Gastrocnemius medialis (tissue), 4 donors: ENCODE data around the gene PDE4D. TPM values are rescaled to one million over a fixed set of nuclear protein-coding genes. Genes with fewer than 3 reads are reported as not detected.

ENCODE experiments used
- ATAC-seq, 2 donors: fragments of 150-250 bp; one replicate each; pipeline ENCODE4 v1.9.1; 2016
- DNase-seq, 2 donors: peaks; one replicate each; pipeline ENCODE4 v3.0.0-alpha.2; 2019
- H3K27ac ChIP-seq, 4 donors: fragments of 200-600 bp; sonication (generic); 1 replicate in 1 of 4; 2 replicates in 3 of 4; pipeline ENCODE4 v1.5.1; 2016 to 2018; ENCODE audit warnings: mild to moderate bottlenecking in 2 of 4, moderate library complexity in 1 of 4
- H3K27me3 ChIP-seq, 3 donors: fragments of 200-600 bp; sonication (generic) in 2 of 3; 1 replicate in 1 of 3; 2 replicates in 2 of 3; pipeline versions ENCODE4 v1.5.1 to v1.6.0; 2016 to 2019; ENCODE audit warnings: mild to moderate bottlenecking in 1 of 3, moderate library complexity in 1 of 3
- H3K36me3 ChIP-seq, 2 donors: fragments of 200-600 bp; sonication (generic) in 1 of 2; one replicate each; pipeline ENCODE4 v1.5.1; 2017 to 2018
- H3K4me1 ChIP-seq, 2 donors: fragments of 200-600 bp; sonication (generic) in 1 of 2; one replicate each; pipeline ENCODE4 v1.5.1; 2016 to 2017; ENCODE audit warnings: mild to moderate bottlenecking in 2 of 2
- H3K4me3 ChIP-seq, 4 donors: fragments of 200-600 bp; sonication (generic) in 3 of 4; 1 replicate in 1 of 4; 2 replicates in 3 of 4; pipeline ENCODE4 v1.5.1; 2016 to 2019; ENCODE audit warnings: mild to moderate bottlenecking in 2 of 4
- H3K9me3 ChIP-seq, 3 donors: fragments of 200-600 bp; sonication (generic) in 2 of 3; 1 replicate in 1 of 3; 2 replicates in 2 of 3; pipeline ENCODE4 v1.5.1; 2016 to 2019
- POLR2A ChIP-seq, 2 donors: fragments of 450-650 bp; IDR thresholded peaks; one replicate each; pipeline ENCODE4 v1.6.1; 2017; ENCODE audit warnings: antibody characterized with exemption in 2 of 2, mild to moderate bottlenecking in 2 of 2, moderate library complexity in 2 of 2
- in situ Hi-C, 4 donors: fragments of 200-750 bp; cut with MboI; loops; one replicate each; pipeline versions ENCODE4 v1.15.0 to v1.8.0; 2017; ENCODE audit warnings: low sequenced_read_pairs in 4 of 4
- intact Hi-C: fragments of 100-400 bp; cut with DNase I; formaldehyde crosslinking; loops from one replicate; pipeline ENCODE4 v1.15.1; 2023; ENCODE audit warnings: low total_unique reads
- total RNA-seq, 4 donors: library from RNA; depleted of rRNA; stranded (reverse); fragments of >200 nt; gene quantifications; one replicate each; pipeline versions ENCODE4 v1.1.0 to v1.2.3, GENCODE V29; 2016
- TF ChIP-seq, protein P1 (sequence below), 5 experiments: fragments of 450-650 bp in 3 of 5; fragments of 200-600 bp in 2 of 5; sonication (generic) in 2 of 5; IDR thresholded peaks in 4 of 5; conservative IDR thresholded peaks in 1 of 5; 1 replicate in 4 of 5; 2 replicates in 1 of 5; pipeline ENCODE4 v1.5.1; 2016 to 2019; ENCODE audit warnings: antibody characterized with exemption in 5 of 5, mild to moderate bottlenecking in 3 of 5, moderate library complexity in 3 of 5

The PDE4D gene
- total RNA-seq, 4 donors from 2014 or later = 133 to 223 (median 185) TPM

DNA sequence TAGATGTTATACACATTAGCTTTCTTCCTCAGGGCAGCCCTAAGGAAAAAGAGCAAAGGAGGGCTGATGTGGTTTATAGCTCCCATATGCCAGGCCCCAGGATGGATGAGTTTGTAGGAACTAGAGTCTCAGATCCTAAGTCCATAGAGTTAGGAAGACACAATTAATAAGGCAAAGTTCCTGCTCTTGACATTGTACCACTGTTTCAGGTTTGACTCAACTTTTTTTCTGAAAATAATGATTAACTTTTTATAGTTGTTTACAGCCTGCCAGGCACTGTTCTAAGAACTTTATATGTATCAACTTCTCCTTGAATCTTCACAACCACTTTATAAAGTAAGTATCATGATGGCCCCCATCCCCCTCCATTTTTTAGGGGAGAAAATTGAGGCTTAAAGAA lies 339.5 kb downstream of the PDE4D start:
- peak overlapping the region; percentile 32 to 93 (median 61) for H3K27ac ChIP-seq
- DNase-seq (no peak), ATAC-seq (no peak)
- TF ChIP-seq, protein P1, sequence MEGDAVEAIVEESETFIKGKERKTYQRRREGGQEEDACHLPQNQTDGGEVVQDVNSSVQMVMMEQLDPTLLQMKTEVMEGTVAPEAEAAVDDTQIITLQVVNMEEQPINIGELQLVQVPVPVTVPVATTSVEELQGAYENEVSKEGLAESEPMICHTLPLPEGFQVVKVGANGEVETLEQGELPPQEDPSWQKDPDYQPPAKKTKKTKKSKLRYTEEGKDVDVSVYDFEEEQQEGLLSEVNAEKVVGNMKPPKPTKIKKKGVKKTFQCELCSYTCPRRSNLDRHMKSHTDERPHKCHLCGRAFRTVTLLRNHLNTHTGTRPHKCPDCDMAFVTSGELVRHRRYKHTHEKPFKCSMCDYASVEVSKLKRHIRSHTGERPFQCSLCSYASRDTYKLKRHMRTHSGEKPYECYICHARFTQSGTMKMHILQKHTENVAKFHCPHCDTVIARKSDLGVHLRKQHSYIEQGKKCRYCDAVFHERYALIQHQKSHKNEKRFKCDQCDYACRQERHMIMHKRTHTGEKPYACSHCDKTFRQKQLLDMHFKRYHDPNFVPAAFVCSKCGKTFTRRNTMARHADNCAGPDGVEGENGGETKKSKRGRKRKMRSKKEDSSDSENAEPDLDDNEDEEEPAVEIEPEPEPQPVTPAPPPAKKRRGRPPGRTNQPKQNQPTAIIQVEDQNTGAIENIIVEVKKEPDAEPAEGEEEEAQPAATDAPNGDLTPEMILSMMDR (IDR thresholded peaks at IDR 0.05 in 4 of 5, conservative IDR thresholded peaks at IDR 0.05 in 1 of 5) = no peak
- TF ChIP-seq POLR2A (IDR thresholded peaks at IDR 0.05) = no peak
- H3K36me3 ChIP-seq = no peaks in the 10 kb centered on the region
- no peak overlapping the region for H3K4me3 ChIP-seq
- no peaks in the 10 kb centered on the region for H3K27me3 ChIP-seq
- peaks cover 28 to 63% of the 10 kb centered on the region in 2 donors for H3K4me1 ChIP-seq
- H3K9me3 ChIP-seq = no peaks in the 10 kb centered on the region
- intact Hi-C loops (no loop called here), in situ Hi-C loops (no loop called here)

DNA sequence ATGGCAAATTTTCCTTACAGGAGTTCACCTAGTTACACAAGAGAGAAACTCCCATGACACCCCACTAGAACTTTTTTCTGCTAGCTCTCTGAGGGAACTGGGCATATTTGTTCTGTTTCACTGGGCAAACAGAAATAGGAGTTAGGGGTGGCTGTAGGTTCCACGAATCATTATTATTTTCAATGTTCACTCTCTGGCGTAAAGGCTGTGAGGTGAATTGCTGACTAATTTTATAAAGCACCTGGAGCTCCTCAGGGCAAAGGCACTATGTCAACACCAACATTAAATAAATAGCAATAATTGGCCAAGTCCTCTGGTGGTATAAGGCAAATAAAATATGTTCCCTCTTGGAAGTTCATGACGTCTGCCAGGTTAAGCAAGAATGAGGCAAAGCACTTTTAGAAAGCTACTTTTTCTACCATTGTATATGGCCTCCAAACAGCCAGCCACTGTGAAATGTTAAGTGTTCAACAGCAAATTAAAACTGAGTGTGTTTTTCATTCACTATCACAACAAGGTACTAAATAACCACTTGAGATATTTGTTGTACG lies 344.6 kb downstream of the PDE4D start:
- Histone ChIP-seq H3K36me3 (no peaks in the 10 kb centered on the region), H3K4me1 (peaks cover 39 to 66% of the 10 kb centered on the region in 2 donors), H3K27me3 (no peaks in the 10 kb centered on the region), H3K27ac (peak overlapping the region; percentile 87 to 93 (median 91)), H3K4me3 (no peak overlapping the region), H3K9me3 (no peaks in the 10 kb centered on the region)
- intact Hi-C loops (no loop called here), in situ Hi-C loops (no loop called here)
- DNase-seq (no peak), ATAC-seq (no peak)
- no peak for TF ChIP-seq POLR2A (IDR thresholded peaks at IDR 0.05)
- TF ChIP-seq, protein P1 (IDR thresholded peaks at IDR 0.05 in 4 of 5, conservative IDR thresholded peaks at IDR 0.05 in 1 of 5) = no peak

DNA sequence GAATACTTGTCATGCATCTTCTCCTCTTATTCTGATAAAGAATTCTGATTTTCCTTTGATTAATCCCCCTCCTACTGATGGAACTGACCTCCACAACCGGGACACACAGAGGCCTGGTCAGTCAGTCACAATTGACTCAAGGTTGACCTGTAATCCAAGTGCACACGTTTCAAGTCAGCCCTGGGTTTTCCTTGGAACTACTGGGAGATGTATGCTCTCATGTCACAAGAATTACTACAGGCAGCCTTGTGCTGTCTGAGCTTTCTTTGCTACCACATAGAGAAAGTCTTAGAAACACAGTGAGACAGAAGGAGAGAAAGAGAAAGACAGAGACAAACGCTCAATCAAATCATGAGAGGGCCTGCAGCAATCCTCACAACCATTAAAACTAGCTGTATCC lies 345.8 kb downstream of the PDE4D start:
- ATAC-seq = no peak
- no peaks in the 10 kb centered on the region for H3K36me3 ChIP-seq
- intact Hi-C loops (no loop called here), in situ Hi-C loops (no loop called here)
- TF ChIP-seq POLR2A (IDR thresholded peaks at IDR 0.05) = no peak
- TF ChIP-seq, protein P1 (IDR thresholded peaks at IDR 0.05 in 4 of 5, conservative IDR thresholded peaks at IDR 0.05 in 1 of 5) = no peak
- peak overlapping the region; percentile 87 to 93 (median 91) for H3K27ac ChIP-seq
- peak in 1 of 2 donors; percentile 26 for DNase-seq
- no peaks in the 10 kb centered on the region for H3K9me3 ChIP-seq
- H3K4me1 ChIP-seq = peaks cover 45 to 72% of the 10 kb centered on the region in 2 donors
- H3K4me3 ChIP-seq = no peak overlapping the region
- H3K27me3 ChIP-seq = no peaks in the 10 kb centered on the region

DNA sequence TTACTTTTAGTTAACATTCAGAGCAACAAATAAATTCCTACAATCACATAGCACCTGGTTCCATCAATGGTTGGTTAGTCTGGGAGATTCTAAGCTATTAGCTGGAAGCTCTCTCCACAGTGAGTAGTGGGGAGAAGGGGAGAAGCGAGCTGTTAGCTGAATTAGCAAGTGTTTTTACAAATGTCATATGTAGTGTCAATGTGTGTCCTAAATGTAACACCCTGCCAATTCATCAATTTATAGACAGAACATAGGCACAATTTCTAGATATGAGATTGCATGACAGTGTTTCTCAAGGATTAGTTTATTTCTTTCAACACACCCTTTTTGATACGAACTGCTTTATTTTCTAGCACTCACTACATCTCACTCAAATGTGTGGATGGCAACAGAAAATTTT lies 349.0 kb downstream of the PDE4D start:
- Histone ChIP-seq H3K4me1 (peaks cover 73 to 87% of the 10 kb centered on the region in 2 donors), H3K27ac (peak overlapping the region; percentile 87 to 93 (median 91)), H3K4me3 (peak overlapping the region in 1 of 4 donors; percentile 23), H3K27me3 (no peaks in the 10 kb centered on the region), H3K9me3 (no peaks in the 10 kb centered on the region), H3K36me3 (no peaks in the 10 kb centered on the region)
- no peak for TF ChIP-seq POLR2A (IDR thresholded peaks at IDR 0.05)
- TF ChIP-seq, protein P1 (IDR thresholded peaks at IDR 0.05 in 4 of 5, conservative IDR thresholded peaks at IDR 0.05 in 1 of 5) = no peak
- in situ Hi-C loops = no loop called here
- DNase-seq (no peak), ATAC-seq (no peak)
- intact Hi-C loops = loop anchor here (1.0 to 5.0 kb wide), 4 partner anchors 19 to 187 kb away; no protein-coding TSS in a partner anchor
